GM21381 (cell line): ENCODE data around the gene HNRNPA2B1.
"Not testable (repeated sequence)": the region's sequence is repeated elsewhere in the genome, so short reads cannot be mapped to it uniquely, and the experiment has no call there.

Source experiments
- ATAC-seq: cut with Tn5 transposase; IDR thresholded peaks from one replicate; pipeline ENCODE4 v1.9.1; 2021; ENCODE audit warnings: mild to moderate bottlenecking, moderate library complexity; ENCODE audit not compliant: unreplicated experiment

Gene HNRNPA2B1

DNA sequence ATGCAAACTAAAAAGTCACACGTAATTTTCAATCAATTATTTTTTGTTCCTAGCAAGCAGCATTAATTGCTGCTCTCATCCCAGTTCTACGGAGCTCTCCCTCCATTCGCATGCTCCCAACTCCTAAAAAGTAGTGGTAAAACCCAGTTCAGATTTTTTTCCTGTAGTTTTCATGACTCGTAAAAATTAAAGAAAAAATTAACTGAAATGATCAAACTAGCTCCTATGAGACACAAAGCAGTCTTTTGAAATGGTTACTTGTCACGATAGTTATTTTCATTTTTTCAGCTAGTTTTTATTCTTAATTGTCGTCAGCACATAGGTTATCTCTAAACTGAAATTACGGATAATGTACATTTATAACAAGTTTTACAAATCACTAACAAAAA is 1.8 kb downstream of the HNRNPA2B1 start:
- ATAC-seq = no peak

DNA sequence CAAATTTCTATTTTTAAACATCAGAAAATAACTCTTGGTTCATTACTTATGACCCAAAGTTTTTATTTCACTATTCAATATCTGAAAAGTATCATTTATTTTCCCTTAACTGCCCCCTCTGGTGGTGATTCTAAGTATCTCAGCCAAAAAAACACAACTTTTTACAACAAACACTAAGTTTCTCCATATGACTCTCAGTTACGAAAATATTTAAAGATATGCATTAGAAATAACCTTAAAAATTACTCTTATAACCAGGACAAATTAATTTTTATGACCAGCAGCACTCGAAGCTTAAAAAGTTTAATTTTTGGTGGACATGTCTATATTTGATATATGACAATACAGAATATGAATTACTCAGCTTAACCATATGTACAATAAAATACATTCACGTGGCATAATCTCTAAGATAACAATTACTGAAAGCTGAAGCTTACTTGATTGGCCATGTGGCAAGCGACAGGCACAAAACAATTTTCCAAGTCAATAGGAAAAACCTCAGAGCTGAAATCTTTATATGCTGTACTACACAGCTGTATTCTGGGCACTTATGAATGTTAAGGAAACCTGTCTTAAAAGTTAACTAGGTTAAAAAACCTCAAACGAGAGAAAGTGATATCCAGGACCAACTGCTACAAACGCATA is 2.3 kb downstream of the HNRNPA2B1 start:
- ATAC-seq = no peak

DNA sequence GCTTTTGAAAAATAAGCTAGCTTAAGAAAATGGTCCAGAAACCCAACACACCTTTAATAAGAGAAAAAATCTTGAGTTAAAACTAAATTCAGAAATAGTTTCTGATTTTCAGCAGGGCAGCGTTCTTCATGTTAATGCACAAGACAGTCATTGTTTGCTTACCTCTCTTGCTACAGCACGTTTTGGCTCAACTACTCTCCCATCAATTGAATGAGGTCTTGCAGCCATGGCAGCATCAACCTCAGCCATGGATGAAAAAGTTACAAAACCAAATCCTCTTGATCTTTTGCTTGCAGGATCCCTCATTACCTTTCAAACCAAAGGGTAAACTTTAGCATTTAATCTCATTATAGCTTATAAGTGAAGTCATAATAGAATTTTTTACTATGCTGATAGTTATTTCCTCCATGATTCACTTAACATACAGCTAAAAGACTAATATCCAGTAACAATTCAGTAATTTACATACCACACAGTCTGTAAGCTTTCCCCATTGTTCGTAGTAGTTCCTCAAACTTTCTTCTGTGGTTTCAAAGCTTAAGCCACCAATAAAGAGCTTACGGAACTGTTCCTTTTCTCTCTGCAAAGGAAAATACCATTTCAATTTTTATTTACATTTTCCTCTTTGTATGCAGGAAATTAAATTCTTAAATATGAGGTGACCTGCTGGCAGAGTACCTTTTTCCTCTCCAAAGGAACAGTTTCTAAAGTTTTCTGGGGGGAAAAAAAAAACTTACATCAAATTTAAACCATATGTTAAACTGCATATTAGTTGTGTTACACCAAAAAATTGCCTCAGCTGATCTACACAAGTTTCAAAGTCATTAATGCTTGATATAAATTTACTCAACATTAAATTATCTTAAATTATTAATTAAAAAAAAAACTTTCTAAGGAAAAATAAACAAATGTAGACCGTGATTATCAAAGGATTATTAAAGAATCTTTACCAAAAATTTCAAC is 3.1 kb downstream of the HNRNPA2B1 start:
- ATAC-seq = no peak

DNA sequence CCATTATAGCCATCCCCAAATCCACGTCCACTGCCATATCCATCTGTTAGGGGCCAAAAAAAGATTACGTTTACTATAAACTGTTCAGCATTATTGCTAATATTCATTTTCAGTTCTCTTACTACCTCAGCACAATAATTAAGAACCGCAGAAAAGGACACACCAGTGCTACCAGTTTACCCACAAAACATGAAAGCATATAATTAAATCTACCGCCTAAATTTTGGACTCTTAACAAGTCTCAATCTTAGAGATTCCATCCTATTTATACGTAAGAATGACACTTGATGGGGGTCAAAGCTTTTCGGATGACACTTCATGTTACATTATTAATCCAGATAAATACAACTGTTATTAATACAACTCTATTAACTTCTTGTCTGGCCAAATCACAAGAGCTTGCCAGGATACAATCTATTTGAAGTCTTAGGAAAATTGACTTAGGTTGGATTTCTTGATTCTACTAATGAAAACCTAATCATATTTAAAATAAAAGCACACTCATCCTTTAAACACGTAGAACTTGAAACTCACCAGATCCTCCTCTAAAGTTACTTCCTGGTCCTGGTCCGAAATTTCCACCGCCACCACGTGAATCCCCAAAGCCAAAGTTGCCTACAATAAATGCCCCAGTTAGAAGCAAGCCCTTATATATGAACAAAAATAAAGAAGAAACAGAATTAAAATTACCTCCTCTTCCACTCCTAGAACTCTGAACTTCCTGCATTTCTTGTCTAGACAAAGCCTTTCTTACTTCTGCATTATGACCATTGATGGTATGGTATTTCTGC is 4.5 kb downstream of the HNRNPA2B1 start:
- ATAC-seq = no peak

DNA sequence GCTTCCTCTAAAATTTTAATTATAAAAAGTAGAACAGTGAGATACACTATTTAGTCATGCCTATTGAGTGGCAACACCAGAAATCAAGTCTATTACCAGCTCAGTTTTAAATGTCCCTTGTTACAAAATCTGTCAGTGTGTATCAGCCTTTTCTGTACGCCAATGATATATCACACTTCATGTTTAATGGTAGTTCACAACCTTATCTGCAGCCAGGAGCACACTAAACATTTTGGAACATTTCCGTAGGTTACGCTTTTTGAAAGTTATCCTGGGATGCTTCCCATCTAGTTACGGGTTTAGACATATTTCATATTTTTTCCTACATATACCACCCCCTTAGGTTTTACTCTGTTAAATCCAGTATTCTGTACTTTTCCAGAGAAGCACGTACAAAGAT is 5.4 kb downstream of the HNRNPA2B1 start:
- no peak for ATAC-seq

DNA sequence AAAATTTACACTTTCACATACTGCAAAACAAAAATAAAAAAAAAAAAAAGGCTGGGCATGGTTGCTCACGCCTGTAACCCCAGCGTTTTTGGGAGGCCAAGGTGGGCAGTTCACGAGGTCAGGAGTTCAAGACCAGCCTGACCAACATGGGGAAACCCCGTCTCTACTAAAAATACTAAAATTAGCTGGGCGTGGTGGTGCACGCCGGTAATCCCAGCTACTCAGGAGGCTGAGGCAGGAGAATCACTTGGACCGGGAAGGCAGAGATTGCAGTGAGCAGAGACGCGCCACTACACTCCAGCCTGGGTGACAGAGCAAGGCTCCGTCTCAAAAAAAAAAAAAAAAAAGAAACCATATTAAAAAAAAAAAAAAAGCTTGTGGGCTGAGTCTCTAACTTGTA is 5.8 kb downstream of the HNRNPA2B1 start:
- not testable (repeated sequence) for ATAC-seq

DNA sequence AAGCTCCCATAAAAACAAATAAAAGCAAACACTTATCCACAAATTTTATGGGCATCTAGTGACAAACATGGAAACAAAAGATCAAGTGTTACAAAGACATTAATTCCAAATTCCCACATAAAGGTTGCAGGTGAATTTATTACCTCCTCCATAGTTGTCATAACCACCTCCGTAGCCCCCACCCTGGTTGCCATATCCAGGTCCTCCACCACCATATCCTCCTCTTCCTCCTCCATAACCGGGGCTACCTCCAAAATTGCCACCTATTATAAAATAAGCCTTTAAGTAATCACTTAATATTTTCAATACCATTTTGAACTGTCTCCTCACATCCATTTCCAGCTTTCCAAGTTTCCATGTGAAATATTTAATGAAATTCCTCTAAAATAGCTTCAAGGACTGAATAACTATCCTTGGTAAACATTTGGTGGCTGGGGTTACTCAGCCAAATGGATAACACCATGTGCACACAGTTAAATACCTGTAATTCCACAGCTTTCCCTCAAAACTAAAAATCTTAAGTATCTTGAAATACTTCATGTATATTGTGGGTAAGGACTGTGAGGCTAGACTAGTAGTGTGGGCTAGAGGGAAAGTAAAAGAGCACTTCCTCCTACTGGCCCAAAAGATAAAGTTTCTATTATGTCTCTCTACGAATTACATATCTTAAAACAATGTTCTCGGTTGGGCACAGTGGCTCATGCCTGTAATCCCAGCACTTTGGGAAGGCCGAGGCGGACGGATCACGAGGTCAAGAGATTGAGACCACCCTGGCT is 6.9 kb downstream of the HNRNPA2B1 start:
- no peak for ATAC-seq

DNA sequence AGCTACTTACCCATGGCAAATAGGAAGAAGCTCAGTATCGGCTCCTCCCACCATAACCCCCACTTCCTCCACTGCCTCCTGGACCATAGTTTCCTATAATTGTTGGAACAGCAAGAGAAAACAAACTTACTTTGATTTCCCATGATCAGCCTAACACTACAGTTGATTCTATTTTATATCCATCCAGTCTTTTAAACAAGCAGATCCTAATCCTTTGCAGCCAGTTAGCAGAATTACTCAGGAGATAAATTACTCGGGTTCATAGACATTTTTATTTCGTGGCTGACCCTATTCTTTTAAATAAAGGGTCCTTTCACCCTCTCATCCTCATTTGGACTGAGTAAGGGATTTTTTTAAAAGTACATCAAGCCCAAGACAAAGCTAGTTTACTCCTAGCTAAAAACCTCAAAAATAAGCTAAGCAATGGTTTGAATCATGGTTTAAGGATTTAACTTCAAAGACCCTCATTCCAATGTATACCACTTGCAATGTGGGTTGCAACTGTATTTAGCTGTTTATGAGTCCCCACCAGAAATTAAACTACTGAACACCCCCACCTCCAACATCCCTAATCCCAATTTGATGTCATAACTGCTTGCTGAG is 8.0 kb downstream of the HNRNPA2B1 start:
- ATAC-seq = no peak

DNA sequence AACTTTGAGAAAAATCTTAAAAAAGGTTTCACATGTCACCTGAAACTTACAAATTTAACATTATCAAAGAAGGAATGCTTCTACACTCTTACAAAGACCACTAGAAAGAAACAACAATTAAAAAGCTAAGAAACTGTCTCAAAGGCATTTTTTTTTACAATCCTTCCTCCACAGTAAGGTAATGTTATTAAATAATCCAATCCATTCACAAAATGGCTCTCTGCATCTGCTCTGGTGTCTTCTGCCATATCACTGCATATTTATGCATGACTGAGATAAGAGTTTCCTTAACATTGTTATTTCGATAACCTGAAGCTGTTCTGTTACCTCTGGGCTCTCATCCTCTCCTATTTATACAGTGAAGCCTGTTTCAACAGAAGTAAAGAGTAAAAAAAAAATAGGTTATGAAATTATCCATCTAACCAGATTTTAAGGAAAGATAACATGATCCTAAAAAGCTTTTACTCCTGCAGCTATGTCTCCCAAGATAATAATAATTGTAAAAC is 8.5 kb downstream of the HNRNPA2B1 start:
- no peak for ATAC-seq

DNA sequence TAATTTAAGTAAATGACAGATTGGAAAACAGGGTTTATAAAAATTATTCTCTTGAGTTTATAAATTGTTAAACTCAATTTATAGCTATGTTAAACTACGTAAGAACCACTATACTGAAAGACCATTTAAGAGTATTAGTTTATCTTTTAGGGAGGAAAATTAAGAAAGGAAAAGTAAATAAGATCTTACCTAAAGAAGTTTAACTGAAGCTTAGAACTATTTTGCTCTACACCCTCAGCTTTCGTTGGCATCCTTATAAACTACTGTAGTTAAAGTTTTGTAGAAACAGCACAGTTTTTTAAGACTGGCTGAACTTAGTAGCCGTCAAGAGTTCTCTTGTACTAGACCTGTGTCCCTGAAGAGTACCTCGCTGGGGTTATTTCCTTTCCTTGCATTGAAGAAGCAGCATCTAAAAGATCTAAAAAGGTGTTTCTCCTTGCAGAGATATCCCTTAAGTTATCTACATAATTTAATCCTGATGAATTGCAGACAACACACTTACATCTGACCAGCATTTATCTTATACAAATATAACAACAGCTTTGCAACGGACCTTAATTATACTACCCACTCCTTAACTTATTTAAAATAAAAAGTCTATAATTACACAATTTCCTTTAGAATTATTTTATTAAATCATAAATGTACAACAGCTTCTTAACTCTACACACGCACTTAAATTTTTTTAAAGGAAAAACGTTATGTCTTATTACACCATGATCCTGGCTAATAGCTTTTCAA is 9.1 kb downstream of the HNRNPA2B1 start:
- no peak for ATAC-seq

DNA sequence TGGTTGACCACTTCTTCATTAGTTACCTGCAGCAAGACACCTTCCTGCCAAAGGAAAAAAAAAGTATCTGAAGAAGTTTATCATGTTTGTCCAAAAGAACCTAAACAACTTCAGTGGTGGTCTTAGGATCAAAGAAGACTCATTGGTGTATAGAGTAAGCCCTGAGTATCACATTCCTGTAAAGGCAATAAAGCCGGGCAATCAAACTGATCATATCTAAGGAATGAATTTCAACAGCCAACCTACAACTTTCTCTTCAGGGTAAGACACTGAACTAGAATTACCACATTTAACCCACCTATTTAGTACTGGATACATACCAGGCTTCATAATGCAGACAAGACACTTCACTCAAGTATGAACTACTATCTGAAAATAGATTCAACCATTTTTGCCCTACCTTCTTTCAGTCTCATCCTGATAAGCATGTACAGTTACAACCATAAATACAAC is 10.1 kb downstream of the HNRNPA2B1 start:
- no peak for ATAC-seq

DNA sequence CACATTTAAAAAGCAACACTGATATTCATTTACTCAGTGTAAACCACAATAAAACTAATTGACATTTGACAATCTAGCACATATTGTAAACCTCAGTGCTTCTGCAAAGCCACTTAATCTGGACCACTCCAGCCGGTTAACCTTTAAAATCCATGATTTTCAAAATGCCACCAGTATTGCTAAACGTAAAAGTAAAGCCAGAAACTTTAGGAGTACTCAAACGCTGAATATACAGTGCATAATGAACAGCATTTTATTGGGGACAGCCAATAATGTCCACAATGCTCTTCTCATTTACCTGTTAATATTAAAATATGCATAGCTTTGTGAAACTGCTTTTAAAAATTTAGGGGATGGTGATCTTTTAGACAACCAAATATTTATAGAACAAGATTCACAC is 10.8 kb downstream of the HNRNPA2B1 start:
- no peak for ATAC-seq

DNA sequence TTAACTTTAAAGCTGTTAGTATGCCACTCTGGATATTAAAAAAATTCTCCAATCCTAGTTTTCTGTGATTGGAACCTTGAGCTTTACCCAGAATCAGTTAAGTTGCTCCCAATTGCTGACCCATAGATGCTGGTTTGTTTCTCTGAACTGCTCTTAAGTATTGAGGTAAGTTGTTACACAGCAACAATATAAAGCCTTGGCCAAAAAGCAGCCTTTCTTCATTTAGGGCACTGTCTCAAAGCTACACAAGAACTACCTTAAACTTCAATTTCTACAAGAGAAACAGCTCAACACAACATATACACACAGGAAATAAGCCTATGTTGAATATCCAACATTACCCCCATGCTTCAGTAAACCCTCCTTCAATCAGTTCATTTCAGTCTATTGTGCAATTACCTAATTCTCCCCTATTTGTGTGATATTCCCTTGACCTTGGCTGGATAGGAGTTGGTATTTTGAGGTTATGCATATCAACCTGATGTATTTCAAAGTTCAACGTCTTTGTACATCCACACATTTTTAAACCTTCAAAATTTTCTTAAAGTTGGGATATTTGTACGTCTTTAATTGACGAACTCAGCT is 11.5 kb downstream of the HNRNPA2B1 start:
- no peak for ATAC-seq

DNA sequence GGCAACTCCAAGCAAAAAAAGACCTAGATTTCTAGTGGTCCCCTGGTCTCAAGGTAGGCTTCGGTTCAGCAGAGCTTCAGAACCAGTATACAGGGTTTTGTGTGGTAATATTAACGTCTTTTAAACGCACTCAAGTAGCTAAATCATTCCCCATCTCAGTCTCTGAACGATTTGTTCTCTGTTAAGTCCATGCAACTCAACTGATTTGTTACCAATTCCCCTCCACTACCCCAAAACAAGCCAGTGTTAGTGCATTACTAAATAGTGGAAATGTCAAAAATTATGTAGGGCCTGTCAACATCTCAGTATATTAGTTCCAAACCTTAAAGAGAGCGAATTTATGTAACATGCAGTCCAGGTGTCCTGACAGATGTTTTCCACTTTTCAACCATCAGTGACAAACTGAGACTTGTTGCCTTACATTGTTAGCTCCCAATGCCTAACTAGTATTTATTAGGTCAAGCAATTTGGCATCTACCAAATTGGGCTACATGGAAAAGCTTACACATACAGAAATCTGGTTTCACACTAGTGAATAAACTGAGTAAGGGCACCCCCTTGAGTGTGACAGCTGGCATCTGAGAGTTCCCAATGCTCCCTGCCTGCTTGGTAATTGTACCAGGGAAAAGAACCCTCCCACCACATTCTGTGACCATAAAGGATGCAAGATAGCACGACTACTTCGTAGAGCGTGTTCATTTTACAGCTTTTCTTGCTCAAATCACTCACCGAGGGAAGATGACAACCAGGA is 12.2 kb downstream of the HNRNPA2B1 start:
- no peak for ATAC-seq

DNA sequence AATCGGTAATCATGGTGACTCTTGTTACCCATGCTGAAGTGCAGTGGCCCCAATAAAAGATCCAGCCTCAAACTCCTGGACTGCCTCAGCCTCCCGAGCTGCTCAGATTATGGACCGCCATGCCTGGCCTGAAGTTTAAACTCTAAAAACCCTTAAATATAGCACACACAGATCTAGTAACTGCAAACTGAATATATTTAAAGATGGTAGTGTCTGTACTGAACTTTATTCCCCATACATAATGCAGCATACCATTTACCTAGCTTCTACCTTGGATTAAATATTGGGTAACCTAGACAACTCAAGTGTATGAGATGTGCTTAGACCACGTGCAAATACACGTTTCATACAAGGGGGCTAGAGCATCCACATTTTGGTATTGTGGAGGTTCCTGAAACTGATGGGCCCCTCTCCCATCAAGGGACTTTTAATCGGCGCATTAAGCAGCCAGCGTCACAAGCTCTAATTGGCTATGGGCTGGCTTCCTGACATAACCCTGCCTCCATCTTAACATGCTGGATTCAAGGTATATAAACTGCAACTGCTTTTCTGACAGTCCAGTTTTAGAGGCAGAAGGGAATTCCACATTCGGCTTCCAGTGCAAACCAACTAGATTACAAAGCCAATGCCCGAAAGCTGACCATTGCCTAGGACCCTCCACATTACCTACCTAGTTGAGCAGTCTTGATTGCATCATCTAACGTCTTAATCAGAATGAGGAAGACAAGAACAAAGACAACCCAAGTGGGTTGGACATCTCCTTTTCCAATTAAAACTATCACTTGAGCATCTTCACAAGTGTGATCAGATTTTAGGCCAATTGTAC is 13.0 kb downstream of the HNRNPA2B1 start:
- no peak for ATAC-seq

DNA sequence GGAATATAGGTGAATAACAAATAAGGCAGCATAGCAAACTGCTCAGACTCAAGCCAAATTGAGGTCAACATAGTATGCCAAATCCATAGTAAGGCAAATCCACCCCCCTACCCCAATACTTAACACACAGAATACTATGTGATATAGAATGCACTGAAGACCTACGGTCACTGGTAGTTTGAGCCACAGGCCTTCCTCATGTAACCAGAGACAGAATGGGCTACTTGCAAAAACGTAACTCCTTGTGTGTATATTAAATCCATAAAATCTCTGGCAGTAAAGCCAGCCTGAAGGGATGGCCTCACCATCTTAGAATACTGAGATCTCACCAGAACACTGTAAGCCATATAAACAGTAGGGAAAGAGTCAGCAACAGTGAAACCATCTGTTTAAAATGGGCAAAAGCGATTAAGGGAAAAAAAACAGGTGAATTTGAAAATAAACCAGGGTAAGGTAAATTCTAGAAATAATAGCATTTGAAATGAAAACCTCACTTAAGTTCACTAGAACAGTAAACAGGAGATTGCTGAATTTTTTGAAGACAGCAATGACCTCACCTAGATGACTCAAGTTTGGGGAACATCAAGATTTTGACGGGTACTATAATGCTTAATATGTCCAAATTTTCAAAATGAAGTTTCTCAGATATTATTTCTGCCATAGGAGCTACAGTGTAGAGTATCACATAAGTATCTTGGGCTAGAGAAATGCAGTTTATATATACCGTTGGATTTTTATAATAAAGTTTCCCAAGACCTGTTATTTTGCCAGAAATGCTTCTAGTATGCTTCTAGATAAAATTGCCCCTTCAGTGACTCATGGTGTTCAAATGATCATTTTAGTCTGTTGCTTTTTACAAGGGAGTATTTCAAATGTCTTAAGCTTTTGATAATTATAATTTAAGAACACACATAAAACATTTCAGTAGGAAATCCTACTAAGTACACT is 13.9 kb downstream of the HNRNPA2B1 start:
- no peak for ATAC-seq
